HepG2 (cell line): ENCODE data around the gene ZCCHC3. TPM values are rescaled to one million over a fixed set of nuclear protein-coding genes. Genes with fewer than 3 reads are reported as not detected.

ENCODE experiments used
- GABPB1 ChIP-seq: IDR thresholded peaks from 2 replicates; pipeline ENCODE4 v1.6.1; 2016; ENCODE audit warnings: mild to moderate bottlenecking, missing genetic modification reagents, moderate library complexity, missing compliant biosample characterization
- HDAC6 ChIP-seq: fragments of 200-600 bp; sonication (generic); IDR thresholded peaks from 2 replicates; pipeline ENCODE4 v1.7.0; 2017; ENCODE audit warnings: mild to moderate bottlenecking, antibody characterized with exemption, low read length, low read depth
- HMGA1 ChIP-seq: sonication (generic); formaldehyde crosslinking; conservative IDR thresholded peaks from 2 replicates; pipeline ENCODE4 v1.4.0; 2020; ENCODE audit warnings: missing genetic modification reagents
- ZNF264 ChIP-seq: sonication (generic); formaldehyde crosslinking; IDR thresholded peaks from 2 replicates; pipeline ENCODE4 v1.4.0; 2020; ENCODE audit warnings: missing genetic modification reagents
- ZNF367 ChIP-seq: sonication (generic); formaldehyde crosslinking; IDR thresholded peaks from 2 replicates; pipeline ENCODE4 v1.4.0; 2020; ENCODE audit warnings: missing genetic modification reagents, borderline replicate concordance
- ZSCAN9 ChIP-seq: IDR thresholded peaks from 2 replicates; pipeline ENCODE4 v1.6.1; 2016; ENCODE audit warnings: borderline replicate concordance
- polyA plus RNA-seq, 8 experiments: library from polyadenylated mRNA; depleted of rRNA in 3 of 8; stranded (reverse) in 7 of 8; unstranded in 1 of 8; fragments of >200 nt; fragmentation: Illumina TruSeq in 4 of 8; extraction: Trizol in 4 of 8; gene quantifications; 2 replicates each; pipeline versions ENCODE4 v1.2.1 to v1.2.3, GENCODE V29; 2011 to 2016; ENCODE audit warnings: low read depth in 4 of 8, missing spikeins in 1 of 8, mixed read lengths in 1 of 8; ENCODE audit not compliant: insufficient read depth in 1 of 8
- total RNA-seq, 5 experiments: library from RNA; depleted of rRNA; stranded (reverse); fragments of >200 nt; fragmentation: Illumina TruSeq; extraction: Trizol; gene quantifications; 2 replicates each; pipeline ENCODE4 v1.2.3, GENCODE V29; 2016; ENCODE audit warnings: low read depth in 1 of 5
- TF ChIP-seq, protein P1 (sequence below): sonication (generic); formaldehyde crosslinking; IDR thresholded peaks from 2 replicates; pipeline ENCODE4 v1.5.1; 2020; ENCODE audit warnings: missing genetic modification reagents, mild to moderate bottlenecking, borderline replicate concordance
- TF ChIP-seq, protein P2 (sequence below): sonication (generic); formaldehyde crosslinking; IDR thresholded peaks from 2 replicates; pipeline ENCODE4 v1.5.1; 2020; ENCODE audit warnings: missing genetic modification reagents, mild to moderate bottlenecking, borderline replicate concordance
- TF ChIP-seq, protein P3 (sequence below): sonication (generic); formaldehyde crosslinking; IDR thresholded peaks from 2 replicates; pipeline ENCODE4 v1.5.0; 2020; ENCODE audit warnings: missing genetic modification reagents, mild to moderate bottlenecking, borderline replicate concordance
- TF ChIP-seq, protein P4 (sequence below): sonication (generic); formaldehyde crosslinking; IDR thresholded peaks from 2 replicates; pipeline ENCODE4 v1.9.0; 2021; ENCODE audit warnings: missing genetic modification reagents, borderline replicate concordance
- TF ChIP-seq, protein P5 (sequence below): sonication (generic); formaldehyde crosslinking; IDR thresholded peaks from 2 replicates; pipeline ENCODE4 v1.5.0; 2020; ENCODE audit warnings: missing genetic modification reagents, mild to moderate bottlenecking, borderline replicate concordance
- TF ChIP-seq, protein P6 (sequence below): sonication (generic); formaldehyde crosslinking; IDR thresholded peaks from 2 replicates; pipeline ENCODE4 v1.5.0; 2020; ENCODE audit warnings: mild to moderate bottlenecking, low read depth, missing genetic modification reagents, borderline replicate concordance
- TF ChIP-seq, protein P7 (sequence below): sonication (generic); formaldehyde crosslinking; IDR thresholded peaks from 2 replicates; pipeline ENCODE4 v1.8.0; 2022; ENCODE audit warnings: low read depth, missing genetic modification reagents
- TF ChIP-seq, protein P8 (sequence below), 2 experiments: sonication (generic) in 1 of 2; formaldehyde crosslinking in 1 of 2; IDR thresholded peaks; 2 replicates each; pipeline versions ENCODE4 v1.5.1 to v1.6.1; 2011 to 2020; ENCODE audit warnings: borderline replicate concordance in 1 of 2, low read depth in 1 of 2, low read length in 1 of 2, mild to moderate bottlenecking in 1 of 2, missing genetic modification reagents in 1 of 2, moderate library complexity in 1 of 2

The ZCCHC3 gene
- total and polyA plus RNA-seq, 2 of the 13 experiments (the other 11 are each of a cell fraction or from before 2014, with no cell fraction given): 46.6 to 63.0 TPM

DNA sequence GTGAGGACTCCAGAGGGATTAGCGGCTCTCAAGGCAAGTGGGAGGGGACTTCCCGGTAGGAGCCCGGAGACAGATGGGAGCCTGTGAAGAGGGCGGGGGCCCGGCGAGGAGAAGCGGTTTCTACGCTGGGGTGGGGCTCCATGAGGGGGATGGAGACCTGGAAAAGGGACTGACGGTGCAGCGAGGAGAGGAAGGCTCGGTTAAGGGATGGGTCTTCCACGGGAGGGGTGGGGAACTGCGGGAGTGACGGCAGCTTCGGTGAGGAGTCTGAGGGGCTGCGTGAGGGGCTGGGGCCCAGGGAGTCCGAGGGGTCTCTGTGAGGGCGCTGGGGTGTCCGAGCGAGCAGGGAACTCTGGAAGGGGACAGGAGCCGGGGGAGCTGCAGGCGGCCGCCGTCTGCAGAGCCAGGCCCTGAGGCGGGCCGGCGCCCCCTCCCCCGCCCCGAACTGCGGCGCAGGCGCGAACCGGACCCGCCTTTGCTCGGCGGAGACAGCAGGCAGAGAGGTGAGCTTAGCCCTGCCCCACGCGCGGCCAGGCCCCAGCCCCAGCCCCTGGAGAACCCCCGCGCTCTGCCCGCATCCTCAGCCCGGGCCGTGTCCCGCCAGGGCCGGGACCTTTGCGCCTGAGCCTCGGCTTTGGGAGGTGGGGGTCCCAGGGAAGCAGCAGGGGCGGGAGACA, 49.4 kb downstream of the ZCCHC3 start, which contains the start of gene NRSN2 (continued):
- TF ChIP-seq, protein P1, sequence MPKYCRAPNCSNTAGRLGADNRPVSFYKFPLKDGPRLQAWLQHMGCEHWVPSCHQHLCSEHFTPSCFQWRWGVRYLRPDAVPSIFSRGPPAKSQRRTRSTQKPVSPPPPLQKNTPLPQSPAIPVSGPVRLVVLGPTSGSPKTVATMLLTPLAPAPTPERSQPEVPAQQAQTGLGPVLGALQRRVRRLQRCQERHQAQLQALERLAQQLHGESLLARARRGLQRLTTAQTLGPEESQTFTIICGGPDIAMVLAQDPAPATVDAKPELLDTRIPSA (CRISPR knock-in tag): no peak
- TF ChIP-seq, protein P2, sequence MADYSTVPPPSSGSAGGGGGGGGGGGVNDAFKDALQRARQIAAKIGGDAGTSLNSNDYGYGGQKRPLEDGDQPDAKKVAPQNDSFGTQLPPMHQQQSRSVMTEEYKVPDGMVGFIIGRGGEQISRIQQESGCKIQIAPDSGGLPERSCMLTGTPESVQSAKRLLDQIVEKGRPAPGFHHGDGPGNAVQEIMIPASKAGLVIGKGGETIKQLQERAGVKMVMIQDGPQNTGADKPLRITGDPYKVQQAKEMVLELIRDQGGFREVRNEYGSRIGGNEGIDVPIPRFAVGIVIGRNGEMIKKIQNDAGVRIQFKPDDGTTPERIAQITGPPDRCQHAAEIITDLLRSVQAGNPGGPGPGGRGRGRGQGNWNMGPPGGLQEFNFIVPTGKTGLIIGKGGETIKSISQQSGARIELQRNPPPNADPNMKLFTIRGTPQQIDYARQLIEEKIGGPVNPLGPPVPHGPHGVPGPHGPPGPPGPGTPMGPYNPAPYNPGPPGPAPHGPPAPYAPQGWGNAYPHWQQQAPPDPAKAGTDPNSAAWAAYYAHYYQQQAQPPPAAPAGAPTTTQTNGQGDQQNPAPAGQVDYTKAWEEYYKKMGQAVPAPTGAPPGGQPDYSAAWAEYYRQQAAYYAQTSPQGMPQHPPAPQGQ (CRISPR knock-in tag): no peak
- TF ChIP-seq ZSCAN9 (CRISPR knock-in tag) (peak; percentile 23), HMGA1 (no peak), ZNF264 (CRISPR knock-in tag) (peak; percentile 100), HDAC6 (no peak), GABPB1 (CRISPR knock-in tag) (peak; percentile 58), ZNF367 (CRISPR knock-in tag) (0 out of 2 replicates have a peak, but pooled peaks have one; percentile 28)
- TF ChIP-seq, protein P3, sequence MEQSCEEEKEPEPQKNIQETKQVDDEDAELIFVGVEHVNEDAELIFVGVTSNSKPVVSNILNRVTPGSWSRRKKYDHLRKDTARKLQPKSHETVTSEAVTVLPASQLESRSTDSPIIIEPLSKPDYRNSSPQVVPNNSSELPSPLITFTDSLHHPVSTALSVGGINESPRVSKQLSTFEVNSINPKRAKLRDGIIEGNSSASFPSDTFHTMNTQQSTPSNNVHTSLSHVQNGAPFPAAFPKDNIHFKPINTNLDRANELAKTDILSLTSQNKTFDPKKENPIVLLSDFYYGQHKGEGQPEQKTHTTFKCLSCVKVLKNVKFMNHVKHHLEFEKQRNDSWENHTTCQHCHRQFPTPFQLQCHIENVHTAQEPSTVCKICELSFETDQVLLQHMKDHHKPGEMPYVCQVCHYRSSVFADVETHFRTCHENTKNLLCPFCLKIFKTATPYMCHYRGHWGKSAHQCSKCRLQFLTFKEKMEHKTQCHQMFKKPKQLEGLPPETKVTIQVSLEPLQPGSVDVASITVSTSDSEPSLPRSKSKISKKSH (CRISPR knock-in tag): peak; percentile 85; the same call in 1 of the 2 replicates
- TF ChIP-seq, protein P4, sequence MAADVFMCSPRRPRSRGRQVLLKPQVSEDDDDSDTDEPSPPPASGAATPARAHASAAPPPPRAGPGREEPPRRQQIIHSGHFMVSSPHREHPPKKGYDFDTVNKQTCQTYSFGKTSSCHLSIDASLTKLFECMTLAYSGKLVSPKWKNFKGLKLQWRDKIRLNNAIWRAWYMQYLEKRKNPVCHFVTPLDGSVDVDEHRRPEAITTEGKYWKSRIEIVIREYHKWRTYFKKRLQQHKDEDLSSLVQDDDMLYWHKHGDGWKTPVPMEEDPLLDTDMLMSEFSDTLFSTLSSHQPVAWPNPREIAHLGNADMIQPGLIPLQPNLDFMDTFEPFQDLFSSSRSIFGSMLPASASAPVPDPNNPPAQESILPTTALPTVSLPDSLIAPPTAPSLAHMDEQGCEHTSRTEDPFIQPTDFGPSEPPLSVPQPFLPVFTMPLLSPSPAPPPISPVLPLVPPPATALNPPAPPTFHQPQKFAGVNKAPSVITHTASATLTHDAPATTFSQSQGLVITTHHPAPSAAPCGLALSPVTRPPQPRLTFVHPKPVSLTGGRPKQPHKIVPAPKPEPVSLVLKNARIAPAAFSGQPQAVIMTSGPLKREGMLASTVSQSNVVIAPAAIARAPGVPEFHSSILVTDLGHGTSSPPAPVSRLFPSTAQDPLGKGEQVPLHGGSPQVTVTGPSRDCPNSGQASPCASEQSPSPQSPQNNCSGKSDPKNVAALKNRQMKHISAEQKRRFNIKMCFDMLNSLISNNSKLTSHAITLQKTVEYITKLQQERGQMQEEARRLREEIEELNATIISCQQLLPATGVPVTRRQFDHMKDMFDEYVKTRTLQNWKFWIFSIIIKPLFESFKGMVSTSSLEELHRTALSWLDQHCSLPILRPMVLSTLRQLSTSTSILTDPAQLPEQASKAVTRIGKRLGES (CRISPR knock-in tag): no peak
- TF ChIP-seq, protein P5, sequence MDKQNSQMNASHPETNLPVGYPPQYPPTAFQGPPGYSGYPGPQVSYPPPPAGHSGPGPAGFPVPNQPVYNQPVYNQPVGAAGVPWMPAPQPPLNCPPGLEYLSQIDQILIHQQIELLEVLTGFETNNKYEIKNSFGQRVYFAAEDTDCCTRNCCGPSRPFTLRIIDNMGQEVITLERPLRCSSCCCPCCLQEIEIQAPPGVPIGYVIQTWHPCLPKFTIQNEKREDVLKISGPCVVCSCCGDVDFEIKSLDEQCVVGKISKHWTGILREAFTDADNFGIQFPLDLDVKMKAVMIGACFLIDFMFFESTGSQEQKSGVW (CRISPR knock-in tag): no peak
- TF ChIP-seq, protein P6, sequence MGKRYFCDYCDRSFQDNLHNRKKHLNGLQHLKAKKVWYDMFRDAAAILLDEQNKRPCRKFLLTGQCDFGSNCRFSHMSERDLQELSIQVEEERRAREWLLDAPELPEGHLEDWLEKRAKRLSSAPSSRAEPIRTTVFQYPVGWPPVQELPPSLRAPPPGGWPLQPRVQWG (CRISPR knock-in tag): no peak
- TF ChIP-seq, protein P7, sequence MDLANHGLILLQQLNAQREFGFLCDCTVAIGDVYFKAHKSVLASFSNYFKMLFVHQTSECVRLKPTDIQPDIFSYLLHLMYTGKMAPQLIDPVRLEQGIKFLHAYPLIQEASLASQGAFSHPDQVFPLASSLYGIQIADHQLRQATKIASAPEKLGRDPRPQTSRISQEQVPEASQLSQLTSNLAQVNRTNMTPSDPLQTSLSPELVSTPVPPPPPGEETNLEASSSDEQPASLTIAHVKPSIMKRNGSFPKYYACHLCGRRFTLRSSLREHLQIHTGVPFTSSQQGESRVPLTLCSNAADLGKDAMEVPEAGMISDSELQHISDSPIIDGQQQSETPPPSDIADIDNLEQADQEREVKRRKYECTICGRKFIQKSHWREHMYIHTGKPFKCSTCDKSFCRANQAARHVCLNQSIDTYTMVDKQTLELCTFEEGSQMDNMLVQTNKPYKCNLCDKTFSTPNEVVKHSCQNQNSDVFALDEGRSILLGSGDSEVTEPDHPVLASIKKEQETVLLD (CRISPR knock-in tag): no peak; the same call in 1 of the 2 replicates
- TF ChIP-seq, protein P8, sequence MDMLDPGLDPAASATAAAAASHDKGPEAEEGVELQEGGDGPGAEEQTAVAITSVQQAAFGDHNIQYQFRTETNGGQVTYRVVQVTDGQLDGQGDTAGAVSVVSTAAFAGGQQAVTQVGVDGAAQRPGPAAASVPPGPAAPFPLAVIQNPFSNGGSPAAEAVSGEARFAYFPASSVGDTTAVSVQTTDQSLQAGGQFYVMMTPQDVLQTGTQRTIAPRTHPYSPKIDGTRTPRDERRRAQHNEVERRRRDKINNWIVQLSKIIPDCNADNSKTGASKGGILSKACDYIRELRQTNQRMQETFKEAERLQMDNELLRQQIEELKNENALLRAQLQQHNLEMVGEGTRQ (IDR thresholded peaks at IDR 0.05; ENCODE audit: low read depth, low read length): no peak
- TF ChIP-seq, protein P8 (CRISPR knock-in tag; IDR thresholded peaks at IDR 0.05; ENCODE audit: borderline replicate concordance): no peak
